Heart right ventricle (tissue), 16 donors: Measurements from ENCODE around the gene PCSK2. TPM values are rescaled to one million over a fixed set of nuclear protein-coding genes. Genes with fewer than 3 reads are reported as not detected.

ENCODE experiments used
- ATAC-seq, 8 donors: fragments of 200-7000 bp; cut with Tn5 transposase; one replicate each; pipeline ENCODE4 v1.9.1; 2020; ENCODE audit warnings: mild to moderate bottlenecking in 8 of 8, moderate library complexity in 8 of 8, moderate number of reproducible peaks in 1 of 8
- DNase-seq, 2 donors: peaks; one replicate each; pipeline ENCODE4 v3.0.0-alpha.2; 2020
- H3K27ac ChIP-seq, 10 donors: fragments of 200-600 bp; sonication (generic) in 2 of 10; one replicate each; pipeline versions ENCODE4 v1.5.0 to v1.8.0; 2020 to 2022; ENCODE audit warnings: mild to moderate bottlenecking in 3 of 10
- H3K27me3 ChIP-seq, 7 donors: fragments of 200-600 bp; one replicate each; pipeline ENCODE4 v1.8.0; 2021 to 2022; ENCODE audit warnings: mild to moderate bottlenecking in 2 of 7
- H3K36me3 ChIP-seq, 9 donors: fragments of 200-600 bp; sonication (generic) in 1 of 9; one replicate each; pipeline versions ENCODE4 v1.5.0 to v1.8.0; 2020 to 2022; ENCODE audit warnings: mild to moderate bottlenecking in 2 of 9
- H3K4me1 ChIP-seq, 9 donors: fragments of 200-600 bp; sonication (generic) in 1 of 9; one replicate each; pipeline versions ENCODE4 v1.5.0 to v1.8.0; 2020 to 2022; ENCODE audit warnings: mild to moderate bottlenecking in 4 of 9
- H3K4me3 ChIP-seq, 10 donors: fragments of 200-600 bp; sonication (generic) in 2 of 10; one replicate each; pipeline versions ENCODE4 v1.5.0 to v1.8.0; 2020 to 2022; ENCODE audit warnings: mild to moderate bottlenecking in 7 of 10, moderate library complexity in 2 of 10
- H3K9me3 ChIP-seq, 11 donors: fragments of 200-600 bp in 10 of 11; sonication (generic) in 2 of 11; one replicate each; pipeline versions ENCODE4 v1.5.0 to v1.8.0; 2013 to 2022; ENCODE audit warnings: mild to moderate bottlenecking in 2 of 11, control low read depth in 1 of 11, moderate library complexity in 1 of 11
- WGBS, 2 donors: extraction: QIAGEN DNeasy Blood & Tissue Kit; methylation state at CpG; one replicate each; pipeline ENCODE4 v1.1.7; 2013; ENCODE audit warnings: inconsistent platforms in 1 of 2; 5-methylcytosine and 5-hydroxymethylcytosine counted together
- intact Hi-C, 10 donors: fragments of 100-400 bp; cut with DNase I; formaldehyde crosslinking; loops; one replicate each; pipeline versions ENCODE4 v1.11.1 to v1.14.2; 2022
- polyA plus RNA-seq, 2 donors: library from polyadenylated mRNA; stranded (reverse); fragments of 200-250 nt; gene quantifications; one replicate each; pipeline ENCODE4 v1.2.3, GENCODE V29; 2013
- total RNA-seq, 10 donors: library from RNA; stranded (reverse); fragmentation: NEBNext Ultra II Directional in 3 of 10; extraction: Animal tissue kit (Norgen Biotek cat#: 25700) in 3 of 10; gene quantifications; one replicate each; pipeline versions ENCODE4 v1.2.1 to v1.2.4, GENCODE V29; 2021 to 2023
- TF ChIP-seq, protein P1 (sequence below), 9 donors: fragments of 200-600 bp; sonication (generic) in 2 of 9; IDR thresholded peaks; one replicate each; pipeline versions ENCODE4 v1.5.0 to v1.8.0; 2021 to 2022; ENCODE audit warnings: antibody characterized with exemption in 9 of 9, mild to moderate bottlenecking in 5 of 9, moderate library complexity in 1 of 9
- donor health status: Arrhythmogenic right ventricular cardiomyopathy.
- donor health status: ischemic (EF 13 %, LVEDD 7.1; RV severe dilation, severe dysfunction).
- donor health status: healthy with polysubstance abuse.
- donor health status: DM: no; HTN: yes; CAD: no.
- donor health status: DM: no; HTN: no; CAD: no.
- donor health status: ischemic (EF 25% LVEDD 6.9; RV normal size, moderate dysfunction).
- donor health status: ischemic (EF 25% LVEDD 5.7; RV mildly dilated, moderate dysfunction).
- donor health status: healthy.
- donor health status: DM: yes; HTN: yes; CAD: no.
- donor health status: Ischemic cardiomyopathy.
- donor health status: ischemic (EF 35%, LVEDD 5.7; RV mildly dilated, moderate dysfunction).
- donor health status: nonischemic (EF 11% LVEDD 7.7; RV severe dilation, severe dysfunction).
- donor health status: DM: yes; HTN: yes; CAD: no.
- donor health status: PGD.
- donor health status: ischemic (EF 29% LVEDD 5.4; RV normal size, mild dysfunction).
- donor health status: nonischemic (EF 23%, LVEDD 6.1; RV moderate dilation, normal function).

PCSK2 gene
- total and polyA plus RNA-seq, 12 donors = 0.09 to 1.4 (median 0.66) TPM; not detected in 1

DNA sequence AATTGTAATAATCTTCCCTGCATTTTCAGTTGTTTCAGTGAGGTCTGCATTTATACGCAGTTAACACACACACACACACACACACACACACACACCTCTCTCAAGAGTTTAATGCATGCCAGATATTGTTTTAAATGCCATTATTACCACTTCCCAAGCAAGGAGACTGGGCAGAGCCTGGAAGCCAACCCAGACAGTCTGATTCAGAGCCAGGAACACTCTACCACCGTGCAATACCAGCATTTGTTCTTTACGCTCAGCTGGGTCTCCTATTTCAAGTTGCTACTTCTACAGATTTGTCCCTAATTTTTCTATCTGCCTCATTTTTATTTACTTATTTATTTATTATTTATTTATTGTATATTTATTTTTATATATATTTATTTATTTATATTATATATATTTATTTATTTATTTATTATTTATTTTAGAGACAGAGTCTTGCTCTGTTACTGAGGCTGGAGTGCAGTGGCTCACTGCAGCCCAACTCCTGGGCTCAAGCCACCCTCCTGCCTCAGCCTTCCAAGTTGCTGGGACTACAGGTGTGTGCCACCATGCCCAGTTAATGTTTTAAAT, 68.4 kb downstream of the PCSK2 start:
- Histone ChIP-seq H3K27me3 (no peaks in the 10 kb centered on the region), H3K36me3 (no peaks in the 10 kb centered on the region), H3K27ac (no peak overlapping the region), H3K9me3 (peaks cover 0 to 6% (median 0%) of the 10 kb centered on the region in 11 donors), H3K4me3 (no peak overlapping the region), H3K4me1 (no peaks in the 10 kb centered on the region)
- intact Hi-C loops = no loop called here
- DNase-seq (no peak), ATAC-seq (no peak)
- 84 to 91% methylated on average over 3 of the region's 3 CpGs for WGBS, 2 donors
- TF ChIP-seq, protein P1, sequence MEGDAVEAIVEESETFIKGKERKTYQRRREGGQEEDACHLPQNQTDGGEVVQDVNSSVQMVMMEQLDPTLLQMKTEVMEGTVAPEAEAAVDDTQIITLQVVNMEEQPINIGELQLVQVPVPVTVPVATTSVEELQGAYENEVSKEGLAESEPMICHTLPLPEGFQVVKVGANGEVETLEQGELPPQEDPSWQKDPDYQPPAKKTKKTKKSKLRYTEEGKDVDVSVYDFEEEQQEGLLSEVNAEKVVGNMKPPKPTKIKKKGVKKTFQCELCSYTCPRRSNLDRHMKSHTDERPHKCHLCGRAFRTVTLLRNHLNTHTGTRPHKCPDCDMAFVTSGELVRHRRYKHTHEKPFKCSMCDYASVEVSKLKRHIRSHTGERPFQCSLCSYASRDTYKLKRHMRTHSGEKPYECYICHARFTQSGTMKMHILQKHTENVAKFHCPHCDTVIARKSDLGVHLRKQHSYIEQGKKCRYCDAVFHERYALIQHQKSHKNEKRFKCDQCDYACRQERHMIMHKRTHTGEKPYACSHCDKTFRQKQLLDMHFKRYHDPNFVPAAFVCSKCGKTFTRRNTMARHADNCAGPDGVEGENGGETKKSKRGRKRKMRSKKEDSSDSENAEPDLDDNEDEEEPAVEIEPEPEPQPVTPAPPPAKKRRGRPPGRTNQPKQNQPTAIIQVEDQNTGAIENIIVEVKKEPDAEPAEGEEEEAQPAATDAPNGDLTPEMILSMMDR (IDR thresholded peaks at IDR 0.05) = no peak

DNA sequence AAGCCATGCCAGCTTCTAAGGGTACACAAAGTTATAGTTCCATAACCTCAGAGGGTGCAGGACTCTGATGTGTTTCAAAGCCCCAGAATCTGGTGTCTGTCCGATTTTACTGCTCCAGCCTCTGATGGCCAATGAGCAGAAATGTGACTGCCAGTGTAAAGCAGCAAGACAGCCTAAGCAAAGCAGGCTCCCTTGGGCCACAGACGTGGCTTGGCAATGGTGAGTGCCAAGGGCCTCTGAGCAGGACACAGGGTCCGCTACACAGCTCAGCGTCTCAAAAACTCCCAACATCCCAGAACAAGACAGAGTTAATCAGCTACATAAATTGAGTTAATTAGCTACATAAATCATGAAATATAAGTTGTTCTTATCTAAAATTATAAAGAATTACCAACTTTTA, 69.2 kb downstream of the PCSK2 start:
- H3K27me3 ChIP-seq = no peaks in the 10 kb centered on the region
- DNase-seq (no peak), ATAC-seq (no peak)
- H3K9me3 ChIP-seq = peaks cover 0 to 6% (median 0%) of the 10 kb centered on the region in 11 donors
- WGBS, 2 donors = 77 to 84% methylated on average over 4 of the region's 4 CpGs
- H3K27ac ChIP-seq = no peak overlapping the region
- intact Hi-C loops = no loop called here
- no peaks in the 10 kb centered on the region for H3K36me3 ChIP-seq
- TF ChIP-seq, protein P1 (IDR thresholded peaks at IDR 0.05) = no peak
- no peak overlapping the region for H3K4me3 ChIP-seq
- no peaks in the 10 kb centered on the region for H3K4me1 ChIP-seq

DNA sequence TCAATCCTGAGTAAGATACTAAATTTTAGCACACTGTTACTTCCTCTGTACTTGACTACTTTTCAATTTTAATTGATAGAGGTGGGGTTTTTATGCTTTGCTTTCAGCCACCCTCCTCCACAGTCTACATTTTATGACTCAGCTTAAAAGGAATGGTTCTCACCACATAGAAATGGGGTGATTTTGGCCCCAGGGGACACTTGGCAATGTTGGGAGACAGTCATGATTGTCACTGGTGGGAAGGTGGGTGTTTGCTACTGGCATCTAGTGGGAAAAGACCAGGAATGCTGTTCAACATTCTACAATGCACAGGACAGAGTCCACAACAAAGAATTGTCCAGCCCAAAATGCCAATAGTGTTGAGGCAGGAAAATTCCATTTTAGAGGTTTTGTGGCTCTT, 71.3 kb downstream of the PCSK2 start:
- no peak overlapping the region for H3K27ac ChIP-seq
- no peak for DNase-seq
- no peaks in the 10 kb centered on the region for H3K36me3 ChIP-seq
- no peaks in the 10 kb centered on the region for H3K4me1 ChIP-seq
- H3K9me3 ChIP-seq = peaks cover 0 to 6% (median 0%) of the 10 kb centered on the region in 11 donors
- H3K27me3 ChIP-seq = no peaks in the 10 kb centered on the region
- TF ChIP-seq, protein P1 (IDR thresholded peaks at IDR 0.05) = no peak
- no peak for ATAC-seq
- no peak overlapping the region for H3K4me3 ChIP-seq
- intact Hi-C loops = no loop called here

DNA sequence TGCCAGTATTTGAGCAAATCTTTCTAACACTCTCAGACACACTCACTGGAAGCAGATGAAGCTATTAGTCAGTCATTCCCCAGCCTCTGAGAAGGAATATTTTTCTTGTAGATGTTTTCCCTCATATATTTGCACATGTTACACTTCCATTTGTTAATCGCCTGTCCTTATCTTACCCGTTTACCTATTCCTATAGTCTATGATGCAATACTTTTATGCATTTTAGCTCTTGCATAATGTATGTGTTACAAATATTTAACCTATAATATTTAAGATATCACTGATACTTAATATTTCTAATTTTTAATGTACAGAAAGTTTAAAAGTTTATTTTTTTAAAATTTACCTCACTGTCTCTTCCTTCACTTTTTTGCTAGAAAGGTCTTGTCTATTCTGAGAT, 71.9 kb downstream of the PCSK2 start:
- Histone ChIP-seq H3K27ac (no peak overlapping the region), H3K4me1 (no peaks in the 10 kb centered on the region), H3K4me3 (no peak overlapping the region), H3K36me3 (no peaks in the 10 kb centered on the region), H3K27me3 (no peaks in the 10 kb centered on the region), H3K9me3 (peaks cover 0 to 6% (median 0%) of the 10 kb centered on the region in 11 donors)
- intact Hi-C loops = no loop called here
- 82 to 83% methylated on average over 2 of the region's 2 CpGs for WGBS, 2 donors
- no peak for ATAC-seq
- TF ChIP-seq, protein P1 (IDR thresholded peaks at IDR 0.05) = no peak
- no peak for DNase-seq
